HG02798 (cell line): Measurements from ENCODE around the gene PLD6.
A peak's percentile ranks its signal among the peaks of the same experiment; 100 is the strongest.

Experiments used
- ATAC-seq: cut with Tn5 transposase; IDR thresholded peaks from one replicate; pipeline ENCODE4 v1.9.1; 2021; ENCODE audit warnings: mild to moderate bottlenecking; ENCODE audit not compliant: unreplicated experiment, poor library complexity

PLD6 gene

DNA sequence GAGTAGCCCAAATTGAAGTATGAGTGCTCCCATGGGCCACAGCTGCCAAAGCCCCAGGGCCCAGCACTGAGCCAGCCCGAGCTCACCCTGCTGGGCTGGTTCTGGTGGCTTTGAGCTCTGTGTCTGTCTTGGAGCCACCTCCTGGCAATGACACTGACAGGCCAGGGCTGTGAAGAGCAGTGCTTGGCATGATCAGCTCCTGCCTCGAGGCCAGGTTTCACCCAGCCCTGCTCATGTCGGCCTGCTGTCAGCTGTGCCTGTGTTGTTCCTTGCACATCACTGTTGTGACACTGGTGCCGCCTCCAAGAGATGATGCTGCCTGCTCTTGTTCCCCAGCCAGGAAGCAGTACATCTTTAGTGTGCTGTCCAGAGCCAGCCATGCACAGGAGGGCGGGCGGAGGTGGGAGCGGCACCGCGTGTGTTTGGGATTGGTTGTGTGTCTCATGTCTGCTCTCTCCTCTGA lies 26.0 kb downstream of the PLD6 start:
- no peak for ATAC-seq

DNA sequence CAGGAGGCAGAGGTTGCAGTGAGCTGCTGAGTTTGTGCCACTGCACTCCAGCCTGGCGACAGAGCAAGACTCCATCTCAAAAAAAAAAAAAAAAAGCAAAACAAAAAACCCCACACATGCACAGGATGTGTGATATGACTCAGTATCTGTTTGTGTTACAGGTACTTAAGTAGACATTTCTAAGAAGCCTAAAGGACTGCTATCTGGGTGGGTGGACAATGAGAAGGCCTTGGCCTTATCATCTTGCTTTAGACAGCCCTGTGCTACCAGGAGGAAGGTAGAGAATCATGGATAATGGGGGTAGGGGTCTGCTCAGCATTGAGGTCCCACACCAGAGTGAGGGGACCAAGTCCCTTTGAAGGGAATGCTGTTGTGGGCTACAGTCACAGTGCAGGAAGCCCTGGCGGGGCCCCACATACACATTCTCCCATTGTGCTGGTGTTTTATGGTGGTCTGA lies 26.7 kb downstream of the PLD6 start:
- ATAC-seq, result peak; percentile 40

DNA sequence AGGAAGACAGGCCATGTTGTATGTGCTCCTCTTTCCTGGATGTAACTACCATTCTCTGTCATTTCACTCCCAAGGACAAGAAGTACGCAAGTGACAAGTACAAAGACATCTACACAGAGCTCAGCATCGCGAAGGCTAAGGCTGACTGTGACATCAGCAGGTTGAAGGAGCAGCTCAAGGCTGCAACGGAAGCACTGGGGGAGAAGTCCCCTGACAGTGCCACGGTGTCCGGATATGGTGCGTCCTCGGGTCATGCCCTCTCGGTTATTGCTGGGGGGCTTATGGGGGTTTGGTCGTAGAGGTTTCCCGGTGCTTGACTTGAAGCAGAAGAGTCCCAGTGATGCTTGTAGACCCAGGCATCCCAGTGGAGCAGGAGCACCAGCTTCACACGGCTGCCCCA lies 29.0 kb downstream of the PLD6 start:
- no peak for ATAC-seq

DNA sequence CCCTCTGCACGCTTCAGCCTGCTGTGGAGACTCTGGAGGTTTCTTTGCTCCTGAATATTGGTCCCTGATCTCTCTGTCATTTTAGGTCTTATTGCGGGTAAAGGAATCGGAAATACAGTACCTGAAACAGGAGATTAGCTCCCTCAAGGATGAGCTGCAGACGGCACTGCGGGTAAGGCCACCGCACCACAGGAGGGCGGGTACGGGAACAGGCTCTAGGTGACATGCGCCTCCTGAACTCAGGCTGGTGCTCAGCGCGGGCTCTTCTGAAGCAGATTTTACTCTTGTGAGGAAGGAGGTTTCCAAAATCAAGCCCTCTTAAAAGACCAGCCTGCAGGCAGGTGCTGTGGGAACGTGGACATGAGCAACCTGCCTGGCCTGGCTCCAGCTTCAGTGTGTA lies 29.8 kb downstream of the PLD6 start:
- no peak for ATAC-seq

DNA sequence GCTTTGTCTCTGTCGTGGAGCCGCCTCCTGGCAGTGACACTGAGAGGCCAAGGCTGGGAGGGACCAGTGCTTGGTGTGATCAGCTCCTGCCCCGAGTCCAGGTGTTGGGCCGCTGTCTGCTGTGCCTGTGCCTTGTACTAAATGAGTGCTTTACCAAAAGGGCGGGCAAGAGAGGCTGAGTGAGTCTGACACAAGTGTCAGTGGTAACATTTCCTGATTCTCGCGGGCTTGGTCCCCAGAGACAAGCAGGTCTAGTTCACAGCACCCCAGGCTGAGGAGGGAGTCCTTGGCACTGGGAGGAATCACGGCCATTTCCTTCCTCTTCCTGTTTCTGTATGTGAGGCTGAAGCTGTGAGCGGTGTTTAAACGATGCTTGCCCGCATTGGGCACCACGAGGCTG lies 30.2 kb downstream of the PLD6 start:
- no peak for ATAC-seq

DNA sequence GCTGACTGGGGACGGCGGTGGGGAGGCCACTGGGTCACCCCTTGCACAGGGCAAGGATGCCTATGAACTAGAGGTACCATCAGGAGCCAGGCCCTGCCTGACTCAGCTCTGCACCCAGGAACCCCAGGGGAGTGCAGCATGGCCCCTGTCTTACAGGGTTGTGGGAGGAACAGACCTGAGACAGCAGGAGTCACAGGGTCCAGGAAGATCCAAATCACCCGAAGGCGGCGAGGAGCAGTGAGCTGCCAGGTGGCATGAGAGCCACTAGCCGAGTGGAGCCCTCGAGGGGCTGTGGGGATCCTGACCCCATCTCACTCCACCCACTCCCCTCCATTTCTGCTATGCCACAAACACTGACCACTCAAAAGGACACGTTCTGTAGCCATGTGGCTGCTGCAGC lies 30.8 kb downstream of the PLD6 start:
- ATAC-seq, result no peak

DNA sequence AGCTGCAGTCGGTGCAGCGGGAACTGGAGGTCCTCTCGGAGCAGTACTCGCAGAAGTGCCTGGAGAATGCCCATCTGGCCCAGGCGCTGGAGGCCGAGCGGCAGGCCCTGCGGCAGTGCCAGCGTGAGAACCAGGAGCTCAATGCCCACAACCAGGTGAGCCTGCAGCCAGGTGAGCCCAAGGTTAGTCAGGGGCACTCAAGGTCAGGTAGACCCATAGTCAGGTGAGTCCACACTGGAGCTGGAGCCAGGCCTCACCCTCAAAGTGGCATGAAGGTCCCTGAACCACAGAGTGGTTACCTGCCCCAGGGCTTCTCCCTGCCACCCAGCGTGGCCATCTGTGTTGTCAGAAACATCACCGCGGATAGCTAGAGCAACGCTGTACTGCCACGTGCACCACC lies 32.2 kb downstream of the PLD6 start:
- no peak for ATAC-seq

DNA sequence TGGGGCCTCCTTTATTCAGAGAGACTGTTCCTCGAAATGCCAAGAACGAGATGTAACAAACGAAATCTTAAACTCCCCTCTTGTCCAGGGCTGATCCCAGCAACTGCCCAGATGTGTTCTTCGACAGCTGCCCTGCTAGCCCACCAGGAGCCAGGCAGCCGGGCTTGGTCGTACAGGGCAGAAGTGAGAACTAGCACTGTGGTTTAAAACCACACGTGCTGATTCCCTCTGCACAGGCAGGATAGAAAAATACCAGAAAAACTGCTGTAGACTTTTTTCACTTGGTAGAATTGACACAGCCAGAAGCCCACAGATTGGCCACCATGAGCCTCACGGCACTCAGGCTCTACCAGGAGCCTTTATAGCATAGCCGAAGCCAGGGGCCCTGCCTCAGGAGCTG lies 33.1 kb downstream of the PLD6 start:
- no peak for ATAC-seq

DNA sequence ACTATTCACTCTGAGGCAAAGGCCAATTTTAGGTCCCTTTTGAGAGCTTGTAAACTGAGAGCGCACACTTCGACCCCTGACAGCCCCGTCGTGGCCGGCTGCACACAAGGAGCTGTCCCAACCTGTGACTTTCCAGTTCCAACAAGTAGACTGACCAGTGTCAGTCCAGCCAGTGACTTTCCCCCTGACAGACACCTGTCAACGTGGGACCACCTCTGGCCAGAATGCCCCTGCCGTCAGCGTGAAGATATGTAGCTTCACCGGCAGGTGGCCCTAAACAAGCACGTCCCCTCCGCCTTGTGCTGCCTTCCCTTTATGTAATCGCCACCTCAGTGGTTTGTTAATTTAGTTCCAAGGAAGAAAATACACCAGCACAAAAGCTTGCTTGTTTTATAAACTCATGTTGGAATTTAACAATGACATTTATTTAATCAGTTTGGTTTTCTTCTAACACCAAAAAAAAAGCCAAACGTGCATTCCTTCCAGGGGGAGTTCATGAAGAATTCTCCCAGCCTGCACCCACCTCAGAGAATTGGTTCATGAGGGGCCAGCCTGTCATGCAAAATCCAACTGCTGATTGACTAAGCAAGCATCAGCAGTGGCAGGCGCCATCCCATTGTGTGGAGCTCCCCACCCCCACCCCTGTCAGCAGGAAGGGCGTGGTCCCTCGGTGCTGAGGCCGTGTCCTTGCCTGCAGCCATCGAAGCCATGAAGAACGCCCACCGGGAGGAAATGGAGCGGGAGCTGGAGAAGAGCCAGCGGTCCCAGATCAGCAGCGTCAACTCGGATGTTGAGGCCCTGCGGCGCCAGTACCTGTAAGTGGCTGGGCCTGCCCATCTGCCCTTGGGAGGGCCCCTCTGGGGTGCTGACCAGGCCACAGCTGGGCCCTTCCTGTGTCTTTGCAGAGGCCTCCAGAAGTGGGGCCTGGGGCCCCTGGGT lies 33.9 kb downstream of the PLD6 start:
- ATAC-seq, result no peak

DNA sequence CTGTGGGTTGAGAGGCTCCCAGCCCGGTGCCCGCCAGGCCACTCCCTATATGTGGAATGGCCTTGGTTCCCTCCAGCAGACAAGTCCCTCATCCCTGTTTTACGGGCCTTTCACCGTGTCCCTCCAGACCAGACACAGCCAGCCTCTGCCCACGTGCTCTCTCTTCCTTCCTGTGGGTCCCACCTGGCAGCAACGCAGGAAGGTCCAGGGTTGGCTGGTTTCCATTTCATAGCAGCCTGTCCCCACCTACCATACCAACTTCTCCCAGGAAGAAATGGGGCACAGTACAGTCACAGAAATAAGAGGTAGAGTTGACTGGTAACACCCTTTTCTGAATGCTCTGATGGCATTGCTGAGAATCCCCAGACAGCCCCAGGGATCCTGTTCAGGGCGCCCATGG lies 34.9 kb downstream of the PLD6 start:
- ATAC-seq, result no peak

DNA sequence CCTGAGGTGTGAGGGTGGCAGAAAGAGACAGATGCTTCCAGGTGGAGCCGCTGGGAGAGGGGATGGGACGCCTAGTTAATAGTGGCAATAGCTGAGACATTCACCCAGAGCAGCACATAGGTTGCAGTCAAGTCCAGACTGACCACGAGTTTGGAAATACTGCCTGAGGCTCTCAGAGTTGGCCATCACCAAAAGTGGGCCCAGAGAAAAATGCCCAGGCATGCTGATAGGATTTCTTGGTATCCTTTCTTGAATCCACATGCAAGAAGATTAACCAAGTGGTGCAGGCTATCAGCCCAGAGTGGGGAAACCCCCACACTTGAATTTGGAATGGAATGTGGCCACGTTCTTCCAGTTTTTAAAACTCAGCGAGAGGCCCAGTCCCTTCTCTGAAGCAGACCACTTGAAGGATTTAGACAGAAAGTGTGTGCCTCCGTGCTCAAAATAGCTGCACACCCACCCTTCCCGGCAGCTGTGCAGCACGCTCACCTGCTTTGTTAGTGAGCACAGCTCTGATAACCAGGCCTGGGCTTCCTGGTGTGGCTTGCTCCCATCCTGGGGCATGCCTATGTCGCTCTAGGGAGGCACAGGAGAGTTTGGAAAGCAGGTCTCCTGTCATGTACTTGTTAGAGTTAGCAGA lies 35.7 kb downstream of the PLD6 start:
- ATAC-seq, result no peak

DNA sequence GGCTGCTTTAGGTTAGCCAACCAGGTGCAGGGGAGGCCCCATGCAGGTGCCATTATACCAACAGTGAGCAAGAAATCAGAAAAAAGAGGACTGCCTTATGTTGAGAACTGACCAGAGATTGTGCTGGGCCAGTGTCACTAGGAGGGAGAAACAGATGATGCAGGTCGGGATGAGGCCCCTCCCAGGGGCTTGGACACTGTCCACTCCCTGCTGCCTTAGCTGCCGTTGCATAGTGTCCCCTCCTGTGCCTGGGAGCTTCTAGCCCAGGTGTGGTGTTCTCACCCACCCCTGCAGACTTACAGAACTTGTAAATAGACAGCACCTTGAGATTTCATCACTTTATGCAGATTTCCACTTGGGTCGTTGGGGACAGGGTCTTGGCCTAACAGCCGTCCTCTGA lies 36.7 kb downstream of the PLD6 start:
- ATAC-seq, result no peak

DNA sequence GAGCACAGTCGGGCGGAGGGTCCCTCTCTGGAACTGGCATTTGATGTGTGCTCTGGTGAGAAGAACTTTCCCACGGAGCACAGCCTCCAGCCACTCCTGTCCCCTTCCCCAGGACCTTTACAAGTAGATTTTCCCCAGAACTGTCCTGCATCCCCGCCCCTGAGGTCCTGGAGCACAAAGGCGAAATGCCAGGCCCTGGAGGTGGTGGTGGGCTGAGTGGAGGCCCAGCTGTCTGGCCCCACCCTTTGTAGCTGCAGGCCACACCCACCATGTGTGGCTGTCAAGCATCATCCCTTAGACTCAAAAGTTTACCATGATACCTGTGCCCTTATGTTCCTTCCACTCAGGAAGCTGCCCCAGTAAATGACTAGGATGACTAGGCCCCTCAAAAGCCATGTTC lies 37.7 kb downstream of the PLD6 start:
- ATAC-seq, result no peak

DNA sequence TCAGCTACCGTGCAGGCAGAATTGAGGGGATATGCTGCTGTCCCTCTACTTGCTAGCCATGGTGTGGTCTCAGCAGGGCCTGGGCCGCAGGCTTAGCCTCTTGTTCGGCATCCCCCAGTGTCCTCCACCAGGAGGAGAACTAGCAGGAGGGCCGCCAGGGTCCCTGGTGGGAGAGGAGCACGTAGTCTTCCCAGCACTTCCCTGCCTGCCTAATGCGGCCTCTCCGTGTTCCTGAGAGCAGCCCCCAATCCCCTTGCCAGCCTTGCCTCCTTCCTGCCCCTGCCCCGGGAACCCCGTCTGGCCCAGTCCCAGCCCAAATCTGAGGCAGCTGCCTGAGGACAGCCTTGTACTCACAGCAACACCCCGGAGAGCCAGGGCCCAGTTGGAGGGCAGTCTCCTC lies 38.1 kb downstream of the PLD6 start:
- ATAC-seq, result no peak

DNA sequence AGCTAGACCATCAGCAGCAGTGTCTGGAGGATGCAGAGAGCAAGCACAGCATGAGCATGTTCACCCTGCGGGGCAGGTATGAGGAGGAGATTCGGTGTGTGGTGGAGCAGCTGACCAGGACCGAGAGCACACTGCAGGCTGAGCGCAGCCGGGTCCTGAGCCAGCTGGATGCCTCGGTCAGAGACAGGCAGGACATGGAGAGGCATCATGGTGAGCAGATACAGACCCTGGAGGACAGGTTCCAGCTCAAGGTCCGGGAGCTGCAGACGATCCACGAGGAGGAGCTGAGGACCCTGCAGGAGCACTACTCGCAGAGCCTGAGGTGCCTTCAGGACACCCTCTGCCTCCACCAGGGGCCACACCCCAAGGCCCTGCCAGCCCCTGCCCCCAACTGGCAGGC lies 38.8 kb downstream of the PLD6 start:
- no peak for ATAC-seq

DNA sequence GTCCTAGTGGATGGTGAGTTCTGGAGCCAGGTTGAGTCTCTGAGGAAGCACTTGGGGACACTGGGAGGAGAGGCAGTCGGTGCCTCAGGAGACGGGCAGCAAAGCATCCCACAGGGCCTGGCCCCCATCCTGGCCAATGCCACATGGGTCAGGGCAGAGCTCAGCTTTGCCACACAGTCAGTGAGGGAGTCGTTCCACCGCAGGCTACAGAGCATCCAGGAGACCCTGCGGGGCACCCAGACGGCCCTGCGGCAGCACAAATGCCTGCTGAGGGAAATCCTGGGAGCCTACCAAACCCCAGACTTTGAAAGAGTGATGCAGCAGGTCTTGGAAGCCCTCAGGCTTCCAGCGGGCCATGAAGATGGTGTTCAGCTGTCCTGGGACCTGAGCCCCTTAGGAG lies 39.7 kb downstream of the PLD6 start:
- no peak for ATAC-seq

DNA sequence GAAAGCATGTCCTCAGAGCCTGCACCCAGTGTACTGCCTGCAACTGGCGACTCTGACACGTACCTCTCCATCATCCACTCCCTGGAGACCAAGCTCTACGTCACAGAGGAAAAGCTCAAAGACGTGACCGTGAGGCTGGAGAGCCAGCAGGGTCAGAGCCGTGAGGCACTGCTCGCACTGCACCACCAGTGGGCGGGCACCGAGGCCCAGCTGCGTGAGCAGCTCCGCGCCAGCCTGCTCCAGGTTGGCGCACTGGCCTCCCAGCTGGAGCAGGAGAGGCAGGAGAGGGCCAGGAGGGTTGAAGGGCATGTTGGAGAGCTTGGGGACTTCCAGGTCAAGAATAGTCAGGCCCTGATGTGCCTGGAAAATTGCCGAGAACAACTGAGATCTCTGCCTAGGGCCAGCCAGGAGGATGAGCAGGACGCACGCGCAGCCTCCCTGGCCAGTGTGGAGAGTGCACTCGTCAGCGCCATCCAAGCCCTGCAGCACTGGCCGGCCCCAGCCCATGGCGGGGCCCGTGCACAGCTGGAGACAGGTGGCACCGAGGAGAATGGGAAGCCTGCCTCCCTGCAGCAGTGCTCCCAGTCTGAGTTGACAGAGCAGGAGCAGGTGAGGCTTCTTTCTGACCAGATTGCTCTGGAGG lies 40.3 kb downstream of the PLD6 start:
- no peak for ATAC-seq

DNA sequence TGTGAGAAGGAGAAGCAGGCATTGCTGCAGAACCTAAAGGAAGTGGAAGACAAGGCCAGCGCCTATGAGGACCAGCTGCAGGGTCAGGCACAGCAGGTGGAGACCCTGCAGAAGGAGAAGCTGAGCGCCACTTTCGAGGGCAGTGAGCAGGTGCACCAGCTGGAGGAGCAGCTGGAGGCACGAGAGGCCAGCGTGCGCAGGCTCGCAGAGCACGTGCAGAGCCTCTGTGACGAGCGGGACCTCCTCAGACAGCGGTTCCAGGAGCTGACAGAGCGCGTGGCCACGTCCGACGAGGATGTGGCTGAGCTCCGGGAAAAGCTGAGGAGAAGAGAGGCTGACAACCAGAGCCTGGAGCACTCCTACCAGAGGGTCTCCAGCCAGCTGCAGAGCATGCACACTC lies 41.5 kb downstream of the PLD6 start:
- no peak for ATAC-seq

DNA sequence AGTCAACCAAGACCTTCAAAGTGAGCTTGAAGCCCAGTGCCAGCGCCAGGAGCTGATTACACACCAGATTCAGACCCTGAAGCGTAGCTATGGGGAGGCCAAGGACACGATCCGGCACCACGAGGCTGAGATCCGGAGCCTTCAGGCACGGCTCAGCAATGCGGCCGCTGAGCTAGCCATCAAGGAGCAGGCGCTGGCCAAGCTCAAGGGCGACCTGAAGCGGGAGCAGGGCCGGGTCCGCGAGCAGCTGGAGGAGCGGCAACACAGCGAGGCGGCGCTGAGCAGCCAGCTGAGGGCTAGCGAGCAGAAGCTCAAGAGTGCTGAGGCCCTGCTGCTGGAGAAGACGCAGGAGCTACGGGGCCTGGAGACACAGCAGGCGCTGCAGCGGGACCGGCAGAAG lies 42.0 kb downstream of the PLD6 start:
- no peak for ATAC-seq

DNA sequence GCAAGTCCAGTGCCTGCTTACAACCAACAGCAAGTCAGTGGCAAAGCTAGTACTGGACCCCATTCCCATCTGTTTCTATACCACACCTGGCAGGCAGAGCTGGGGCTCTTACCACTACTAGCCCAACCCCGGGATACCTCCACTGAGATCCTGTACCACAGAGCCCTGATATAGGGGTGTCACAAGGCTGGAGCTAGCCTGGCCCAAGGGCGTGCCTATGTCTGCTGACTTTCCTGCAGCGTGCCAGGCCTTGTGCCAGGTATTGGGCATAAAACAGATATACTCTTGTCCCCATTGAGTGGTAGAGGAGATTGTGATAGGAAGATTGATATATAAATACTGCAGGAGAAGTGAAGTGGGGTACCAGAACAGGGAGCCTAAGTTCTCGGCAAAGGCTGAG lies 44.4 kb downstream of the PLD6 start:
- no peak for ATAC-seq

DNA sequence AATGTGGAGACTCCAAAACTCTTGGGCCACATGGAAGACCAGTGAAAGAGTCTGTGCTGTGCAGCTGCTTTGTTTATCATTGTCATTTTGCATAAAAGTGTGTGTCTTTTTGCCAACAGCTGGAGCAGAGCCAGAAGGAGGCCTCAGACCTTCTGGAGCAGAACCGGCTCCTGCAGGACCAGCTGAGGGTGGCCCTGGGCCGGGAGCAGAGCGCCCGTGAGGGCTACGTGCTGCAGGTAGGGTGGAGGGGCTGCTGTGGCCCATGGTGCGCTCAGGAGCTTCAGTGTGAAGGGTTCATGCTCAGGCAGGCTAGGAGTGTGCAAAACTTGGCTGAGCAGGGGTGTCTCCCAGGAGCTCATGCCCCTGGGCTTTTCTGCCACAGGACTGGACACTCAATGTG lies 45.0 kb downstream of the PLD6 start:
- no peak for ATAC-seq
